RPMI7951 (cell line): ENCODE measurements around the gene E2F3. TPM values are rescaled to one million over a fixed set of nuclear protein-coding genes. Genes with fewer than 3 reads are reported as not detected.

ENCODE experiments used
- DNase-seq: peaks from one replicate; pipeline ENCODE4 v3.0.0-alpha.2; 2012; ENCODE audit warnings: low read depth
- total RNA-seq: library from RNA; depleted of rRNA; stranded (reverse); fragments of >200 nt; shearing (Covaris generic); gene quantifications from 2 replicates; pipeline ENCODE4 v1.2.3, GENCODE V29; 2014

E2F3 gene
- total RNA-seq, 1 experiment from 2014 or later, result 4.8 TPM

DNA sequence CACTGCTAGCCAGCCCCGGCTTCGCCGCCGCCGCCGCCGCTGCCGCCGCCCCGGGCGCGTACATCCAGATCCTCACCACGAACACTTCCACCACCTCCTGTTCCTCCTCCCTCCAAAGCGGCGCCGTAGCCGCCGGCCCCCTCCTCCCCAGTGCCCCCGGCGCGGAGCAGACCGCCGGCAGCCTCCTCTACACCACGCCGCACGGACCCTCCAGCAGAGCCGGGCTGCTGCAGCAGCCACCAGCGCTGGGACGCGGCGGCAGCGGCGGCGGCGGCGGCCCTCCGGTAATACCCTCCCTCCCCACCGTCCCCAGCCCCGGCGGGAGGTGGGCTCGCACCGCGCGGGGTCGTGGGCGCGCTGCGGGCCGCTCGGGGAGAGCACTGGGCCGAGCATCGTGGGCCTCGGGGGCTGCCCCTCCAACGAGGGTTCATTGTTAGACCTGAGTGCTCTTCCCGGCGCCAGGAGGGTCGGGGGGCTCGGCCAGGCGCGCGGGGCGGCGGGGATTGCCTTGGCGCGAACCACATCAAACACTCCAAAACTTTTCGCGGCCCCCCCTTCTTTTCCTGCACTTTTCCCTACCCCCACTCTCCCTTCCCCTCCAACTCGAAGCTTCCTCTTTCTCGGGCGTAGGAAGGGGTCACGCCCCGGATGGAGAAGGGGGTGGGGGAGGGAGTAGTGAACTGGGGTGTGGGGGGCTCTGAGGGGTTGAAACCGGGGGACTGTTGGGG, 827 bp downstream of the E2F3 start:
- peak; percentile 53 for DNase-seq

DNA sequence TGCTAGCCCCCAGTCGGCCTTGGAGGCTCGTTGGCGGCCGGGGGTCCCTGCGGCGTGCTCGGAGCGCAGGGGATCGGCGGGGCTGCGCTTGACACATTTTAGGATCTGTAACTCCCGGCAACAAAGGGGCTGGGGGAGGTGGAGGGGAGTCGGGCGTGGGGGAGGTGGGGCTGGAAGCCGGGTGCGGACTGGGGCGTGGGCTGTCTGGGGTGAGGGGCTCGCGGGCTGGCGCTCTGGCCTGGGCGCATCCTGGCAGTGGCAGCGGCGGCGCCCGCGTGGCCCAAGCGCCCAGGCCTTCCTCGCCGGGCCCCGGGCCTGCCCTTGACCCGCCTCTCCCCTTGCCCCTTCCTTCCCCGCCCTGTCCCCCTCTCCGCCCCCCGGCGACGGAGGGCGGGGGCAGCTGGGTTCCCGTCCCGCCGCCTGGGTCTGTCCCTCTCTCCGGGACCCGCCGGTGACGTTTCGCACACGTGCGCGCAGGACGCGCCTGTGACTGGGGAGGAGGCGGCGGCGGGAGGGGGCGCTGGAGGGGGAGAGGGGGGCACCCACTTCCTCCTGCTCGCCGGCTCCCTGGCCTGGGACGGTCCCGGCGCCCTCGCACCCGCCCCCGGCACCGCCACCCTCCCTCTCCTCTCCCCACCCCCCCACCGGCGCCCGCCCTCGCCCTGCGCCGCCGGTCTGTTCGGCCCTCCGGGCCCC, 1.5 kb downstream of the E2F3 start:
- peak; percentile 89 for DNase-seq

DNA sequence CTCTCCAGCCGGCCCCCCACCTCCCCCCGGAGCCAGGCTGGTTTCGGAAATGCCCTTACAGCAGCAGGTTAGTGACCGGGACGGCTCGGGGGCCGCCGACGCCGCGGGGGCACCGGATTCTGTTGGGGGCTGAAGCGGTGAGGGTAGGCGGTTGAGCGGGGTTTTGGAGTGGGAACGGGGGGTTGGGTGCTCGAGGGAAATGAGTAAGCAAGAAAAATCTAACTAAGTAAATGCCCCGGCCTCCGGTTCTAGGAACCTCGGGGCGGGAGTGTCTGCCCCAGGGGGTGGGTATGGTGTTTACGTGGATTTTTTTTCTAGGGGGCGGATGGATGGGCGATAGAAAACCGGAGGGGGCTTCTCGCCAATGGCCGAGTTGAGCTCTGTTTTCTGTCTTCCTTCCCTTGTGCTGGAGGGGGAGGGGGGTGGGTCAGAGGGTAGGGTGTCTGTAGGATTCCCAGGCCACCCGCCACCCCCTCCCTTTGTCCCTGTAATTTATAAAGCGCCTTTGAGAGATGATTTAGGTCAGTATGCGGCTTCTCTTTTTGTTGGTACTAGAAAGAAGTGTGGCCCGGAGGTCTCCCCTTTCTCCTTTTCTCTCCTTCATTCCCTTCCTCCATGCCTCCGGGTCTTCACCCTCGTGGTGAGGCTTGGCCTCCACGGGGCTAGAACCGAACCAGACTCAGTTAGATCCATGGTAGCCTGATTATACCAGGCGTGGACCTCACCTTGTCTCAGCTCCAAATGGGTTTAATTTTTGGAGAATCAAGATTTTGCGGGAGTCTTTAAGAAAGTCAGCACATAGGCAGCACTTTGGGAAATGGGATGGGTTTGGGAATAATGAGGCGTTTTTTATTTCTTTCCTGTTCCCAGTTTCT, 2.3 kb downstream of the E2F3 start:
- no peak for DNase-seq

DNA sequence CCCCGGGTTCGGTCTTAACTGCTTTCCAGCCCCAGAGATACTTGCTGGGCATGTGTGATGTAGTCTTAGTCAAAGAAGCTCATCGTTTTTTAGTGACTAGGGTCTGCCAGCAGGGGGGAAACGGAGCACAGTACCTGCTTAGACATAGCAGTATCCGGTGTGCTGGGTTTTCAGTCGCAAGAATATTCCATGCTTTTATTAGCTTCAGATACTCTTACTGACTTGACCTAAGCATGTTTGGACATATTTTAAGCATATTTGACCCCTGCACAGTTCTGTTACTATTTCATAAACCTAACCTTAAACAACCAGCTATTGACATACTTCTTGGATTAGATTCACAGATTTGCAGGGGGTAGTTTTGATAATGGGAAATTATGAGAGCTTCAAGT, 3.0 kb downstream of the E2F3 start:
- DNase-seq, result peak; percentile 69

DNA sequence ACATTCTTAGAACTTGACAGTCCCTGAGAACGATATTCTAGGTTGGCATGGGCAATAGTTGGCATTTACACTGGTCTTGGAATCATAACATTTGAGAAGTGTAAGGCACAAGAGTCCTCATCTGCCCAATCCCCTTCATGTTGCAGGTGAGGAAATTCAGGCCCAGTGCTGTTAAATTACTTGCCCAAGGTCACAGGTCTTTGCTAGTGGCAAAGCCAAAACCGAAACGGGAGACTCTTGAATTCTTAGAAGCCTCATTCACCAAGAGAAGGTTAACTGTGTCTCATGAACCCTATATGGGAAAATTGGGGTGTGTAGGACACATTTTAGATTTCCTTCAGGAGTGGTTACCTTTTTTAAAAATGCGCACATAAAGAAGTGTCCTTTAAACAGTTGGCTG, 7.2 kb downstream of the E2F3 start:
- DNase-seq, result no peak

DNA sequence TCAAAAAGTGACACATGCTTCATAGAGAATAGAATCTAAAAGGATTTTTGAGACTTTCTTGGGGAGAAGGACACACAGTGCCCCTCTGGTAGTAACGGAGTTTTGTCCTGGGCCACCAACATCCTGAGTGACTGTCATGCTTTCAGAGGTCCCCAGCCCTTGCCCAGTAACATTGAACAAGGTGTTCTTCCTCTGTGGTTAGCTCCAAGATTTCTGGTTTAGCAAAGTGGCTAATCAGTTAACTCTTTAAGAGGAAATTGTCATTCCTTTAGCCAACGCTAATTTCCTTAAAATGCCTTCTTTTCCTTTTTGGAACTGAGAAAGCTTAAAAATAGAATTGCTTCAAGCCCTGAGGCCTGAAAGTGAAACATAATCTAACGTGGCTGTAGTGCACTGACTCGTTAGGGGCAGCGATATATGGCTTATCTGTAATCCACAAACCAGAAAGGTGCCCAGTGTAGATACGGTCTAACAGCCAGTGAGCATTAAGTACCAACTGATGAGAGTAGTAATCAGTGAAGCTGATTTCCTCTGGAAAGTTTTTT, 7.8 kb downstream of the E2F3 start:
- DNase-seq, result peak; percentile 41

DNA sequence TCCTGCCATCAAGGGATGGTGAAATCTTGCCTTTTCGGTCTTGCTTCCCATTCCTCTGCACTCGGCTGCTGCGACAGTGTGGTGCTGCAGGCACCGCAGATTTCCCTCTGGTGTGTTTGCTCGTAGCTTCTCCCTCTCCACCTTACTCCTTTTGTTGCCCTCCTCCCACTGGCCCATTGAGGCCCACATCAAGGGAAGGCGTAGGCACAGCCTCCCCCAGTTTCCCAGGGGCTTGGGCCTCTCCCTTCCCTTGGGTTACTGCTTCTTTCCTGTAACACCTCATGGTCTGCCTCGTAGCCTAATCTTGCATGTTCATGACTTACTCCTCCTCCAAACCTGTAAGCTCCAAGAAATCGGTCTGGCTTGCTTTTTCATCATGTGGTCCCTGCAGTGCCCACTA, 9.9 kb downstream of the E2F3 start:
- DNase-seq, result no peak

DNA sequence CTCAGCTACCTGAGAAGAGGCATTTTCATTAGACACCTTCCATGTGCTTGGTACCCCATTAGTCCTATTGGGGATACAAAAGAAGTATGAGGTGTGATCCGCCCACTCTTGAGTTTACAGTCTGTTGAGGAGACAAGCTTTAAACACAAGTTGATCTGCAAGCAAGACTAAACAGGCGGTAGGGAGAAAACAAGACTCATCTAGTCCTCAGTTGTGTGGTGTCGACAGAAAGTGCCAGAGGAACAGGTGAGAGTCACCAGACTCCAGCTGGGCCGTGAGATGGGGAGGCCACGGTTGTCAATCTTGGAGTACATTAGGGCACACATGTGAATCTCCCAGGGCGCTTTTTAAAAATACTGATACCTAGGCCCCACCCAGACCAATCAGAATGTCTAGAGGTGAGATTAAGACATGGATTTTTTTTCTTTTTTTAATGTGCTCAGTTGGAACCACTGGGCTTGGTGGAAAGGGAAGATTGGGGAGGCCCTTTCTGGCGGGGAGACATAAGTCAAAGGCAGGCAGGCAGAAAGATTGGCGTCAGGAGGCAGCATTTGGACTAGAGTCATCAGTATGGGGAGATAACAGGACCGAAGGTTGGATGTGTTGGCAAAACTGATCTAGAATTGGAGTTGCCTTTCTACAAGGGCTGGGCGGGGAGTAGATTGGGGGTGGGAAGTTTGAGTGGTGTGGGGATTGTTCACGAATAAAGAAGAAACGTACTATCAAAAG, 10.4 kb downstream of the E2F3 start:
- DNase-seq, result no peak

DNA sequence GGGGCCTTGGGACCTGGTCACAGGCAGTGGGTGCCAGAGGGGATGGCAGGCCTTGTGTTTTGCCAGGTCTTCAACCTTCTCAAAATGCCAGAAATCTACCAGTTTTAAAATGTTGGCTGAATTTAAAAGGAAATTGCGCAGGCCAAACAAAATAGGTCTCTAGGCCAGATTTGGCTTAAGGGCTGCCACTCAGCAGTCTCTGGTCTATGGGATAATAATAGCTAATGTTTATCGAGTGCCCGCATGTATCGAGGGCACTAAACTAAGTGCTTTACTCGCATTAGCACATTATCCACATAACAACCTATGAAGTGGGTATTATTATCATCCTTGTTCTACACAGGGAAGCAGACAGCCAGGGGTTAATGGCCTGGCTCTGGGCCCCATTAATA, 11.0 kb downstream of the E2F3 start:
- DNase-seq, result no peak

DNA sequence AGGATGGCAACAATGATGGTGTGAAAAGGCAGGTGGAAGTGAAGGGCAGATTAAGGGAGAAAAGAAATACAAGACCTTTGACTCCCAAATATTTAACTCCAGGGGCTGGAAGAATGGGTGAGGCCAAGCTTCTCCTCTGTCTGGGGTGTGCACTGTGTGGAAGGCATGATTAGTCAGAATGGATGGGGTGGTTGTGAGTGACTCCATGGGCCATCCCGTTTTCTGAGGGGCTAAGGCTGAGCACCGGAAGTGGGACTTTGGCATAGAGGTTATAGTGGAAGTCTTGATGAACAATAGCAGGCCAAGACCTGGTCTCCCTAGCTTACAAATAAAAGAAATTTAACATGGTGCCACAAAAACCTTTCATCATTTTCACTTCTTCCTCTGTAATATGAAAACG, 12.1 kb downstream of the E2F3 start:
- DNase-seq, result no peak

DNA sequence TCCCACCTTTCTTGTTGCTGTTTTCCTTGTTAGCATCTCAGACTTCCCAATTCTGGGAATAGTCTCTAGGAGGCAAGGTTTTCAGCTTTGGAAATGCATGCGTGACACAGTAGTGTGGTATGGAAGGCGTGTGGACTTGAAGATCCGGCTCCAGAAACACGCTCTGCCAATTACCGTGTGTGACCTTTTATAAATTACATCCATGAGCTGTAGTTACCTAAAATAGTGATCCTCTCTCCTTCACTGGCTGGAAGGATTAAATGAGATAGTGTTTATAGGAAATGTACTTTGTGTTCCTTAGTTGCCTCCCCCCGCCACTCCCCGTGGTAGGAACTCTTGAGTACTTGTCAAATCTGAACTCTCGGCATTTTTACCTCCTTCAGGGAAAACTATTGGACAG, 13.0 kb downstream of the E2F3 start:
- no peak for DNase-seq

DNA sequence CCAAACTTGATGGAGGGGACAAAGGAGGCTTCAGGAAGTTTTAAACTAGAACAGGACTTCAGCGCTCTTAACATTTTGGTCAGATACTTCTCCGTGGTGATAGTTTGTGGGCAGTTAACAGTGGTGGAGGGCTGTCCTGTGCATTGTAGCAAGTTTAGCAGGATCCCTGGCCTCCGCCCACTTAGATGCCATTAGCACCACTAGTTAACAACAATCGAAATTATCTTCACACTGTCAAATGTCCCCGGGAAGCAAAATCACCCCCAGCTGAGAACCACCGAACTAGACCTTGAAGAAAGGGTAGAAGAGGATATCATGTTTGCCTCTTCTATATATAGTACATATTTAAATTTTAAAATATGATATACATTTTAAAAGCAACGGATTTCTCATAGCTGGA, 13.6 kb downstream of the E2F3 start:
- DNase-seq, result no peak

DNA sequence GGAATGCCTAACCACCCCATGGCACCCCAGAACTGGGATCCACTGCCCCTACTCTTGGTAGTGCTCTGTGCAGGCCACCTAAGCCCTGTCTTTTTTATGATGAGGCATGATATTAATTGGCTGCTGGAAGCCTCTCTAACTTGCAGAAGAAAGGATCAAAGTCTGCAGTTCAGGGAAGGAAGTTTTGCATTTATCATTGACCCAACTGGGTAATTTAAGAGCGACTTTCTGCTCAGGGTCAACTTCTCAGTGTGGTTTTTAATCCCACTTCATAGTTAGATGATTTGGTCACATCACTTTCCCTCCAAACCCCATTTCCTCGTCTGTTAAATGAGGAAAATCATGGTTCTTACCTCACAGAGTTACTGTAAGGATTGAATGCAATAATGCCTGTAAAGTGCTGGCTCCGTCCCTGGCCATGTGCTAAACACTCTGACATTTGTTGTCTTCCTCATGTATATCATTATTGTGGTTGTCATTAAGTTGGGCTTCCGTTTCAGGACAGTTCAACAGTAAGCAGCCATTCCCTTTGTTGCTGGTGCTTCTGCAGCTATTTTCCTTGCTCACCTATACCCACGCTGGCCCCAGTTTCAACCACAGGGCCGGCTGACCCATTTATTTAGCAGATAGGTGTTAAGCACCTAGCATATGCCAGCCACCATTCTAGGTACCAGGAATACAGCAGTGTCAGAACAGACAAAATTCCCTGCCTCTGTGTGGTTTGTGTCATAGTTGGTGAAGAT, 14.2 kb downstream of the E2F3 start:
- DNase-seq, result no peak

DNA sequence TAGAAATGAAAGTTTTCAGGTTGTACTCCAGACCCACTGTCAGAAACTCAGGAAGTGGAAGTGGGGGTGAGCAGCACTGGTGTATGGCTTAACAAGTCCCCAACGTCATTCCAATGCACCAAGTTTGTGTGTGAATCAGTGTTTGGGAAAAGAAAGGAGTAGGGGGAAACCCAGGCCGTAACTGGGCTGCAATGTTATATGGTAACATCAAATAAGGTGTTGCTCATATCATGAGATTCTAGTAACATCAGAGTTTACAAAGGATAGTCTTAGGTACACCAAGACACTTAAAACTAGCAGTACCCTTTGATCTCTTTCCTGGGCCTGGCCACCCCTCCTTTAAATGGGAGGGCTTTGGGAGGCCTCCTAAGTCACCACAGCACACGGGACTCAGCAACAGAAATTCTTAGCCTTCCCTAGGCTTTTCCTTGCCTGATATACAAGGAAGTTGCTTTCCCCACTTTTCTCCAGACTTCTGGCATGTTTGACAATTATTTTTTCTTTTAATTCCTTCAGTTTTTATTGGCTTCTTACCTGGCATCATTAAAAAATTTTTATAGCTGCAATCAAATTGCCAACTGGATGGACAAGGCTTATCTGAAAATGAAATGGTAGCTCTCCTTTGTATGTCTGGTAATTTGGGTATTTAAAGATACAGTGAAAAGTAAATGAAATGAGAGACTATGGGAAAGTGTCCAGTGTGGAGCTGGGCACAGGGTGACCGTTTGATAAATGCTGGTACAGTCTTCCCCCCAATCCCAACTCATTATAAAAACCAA, 15.1 kb downstream of the E2F3 start:
- DNase-seq, result no peak

DNA sequence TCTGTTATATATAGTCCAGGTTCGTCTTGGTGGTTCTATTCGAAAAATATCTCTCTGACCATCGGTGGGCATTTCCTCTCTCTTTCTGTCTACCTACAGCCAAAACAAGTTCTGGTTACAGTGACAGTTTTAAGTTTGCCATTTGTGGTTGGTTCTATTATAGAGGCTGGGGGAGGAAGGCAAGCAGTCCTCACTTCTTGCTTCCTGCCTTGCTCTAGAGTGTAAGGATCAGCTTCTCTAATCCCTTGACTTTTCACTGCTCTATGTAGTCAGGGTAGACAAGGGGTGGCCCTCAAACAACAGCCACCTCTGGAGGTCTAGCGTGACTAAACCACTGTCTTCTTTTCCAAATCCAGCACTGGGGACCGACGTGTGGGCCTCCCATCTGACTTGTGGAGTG, 16.1 kb downstream of the E2F3 start:
- no peak for DNase-seq

DNA sequence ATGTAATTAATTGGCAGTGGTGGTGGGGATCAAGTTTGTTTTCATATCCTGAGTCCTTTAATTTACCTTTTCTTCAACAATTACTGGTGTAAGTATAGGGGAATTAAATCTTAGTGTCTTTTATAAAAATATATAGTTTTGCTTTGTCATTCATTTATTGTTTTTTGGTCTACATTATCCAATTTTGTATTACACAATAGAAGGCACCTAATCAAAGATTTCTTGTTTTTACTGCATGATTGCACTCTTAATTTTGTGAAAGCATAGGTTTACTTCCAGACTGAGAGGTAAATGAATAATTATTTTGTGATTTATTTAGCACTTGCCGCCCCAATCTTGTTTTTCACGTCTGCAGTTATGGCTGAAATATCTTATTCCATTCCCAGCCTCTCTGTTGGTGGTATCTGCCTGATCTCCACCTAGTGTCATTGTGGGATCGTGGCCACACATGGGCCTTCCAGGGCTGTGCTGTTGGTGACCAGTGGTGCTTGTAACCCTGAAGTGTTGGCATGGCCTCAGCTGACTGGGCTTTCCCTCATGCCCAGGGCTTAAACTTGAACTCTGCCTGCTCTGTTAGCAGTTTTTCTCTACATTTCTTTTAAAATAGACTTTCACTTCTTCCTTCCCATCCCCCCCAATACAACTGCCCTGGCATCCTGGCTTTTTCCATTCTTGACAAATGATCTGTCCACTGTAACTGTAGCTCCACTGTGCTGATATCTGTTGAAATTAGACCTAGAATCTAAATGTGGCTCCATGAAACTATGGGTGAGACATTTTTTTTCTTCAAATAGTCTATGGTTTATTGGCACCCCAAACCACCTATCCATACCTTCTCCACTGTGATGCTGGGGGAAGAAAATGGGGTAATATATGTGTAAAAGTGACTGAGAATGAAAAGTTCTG, 24.8 kb downstream of the E2F3 start:
- no peak for DNase-seq

DNA sequence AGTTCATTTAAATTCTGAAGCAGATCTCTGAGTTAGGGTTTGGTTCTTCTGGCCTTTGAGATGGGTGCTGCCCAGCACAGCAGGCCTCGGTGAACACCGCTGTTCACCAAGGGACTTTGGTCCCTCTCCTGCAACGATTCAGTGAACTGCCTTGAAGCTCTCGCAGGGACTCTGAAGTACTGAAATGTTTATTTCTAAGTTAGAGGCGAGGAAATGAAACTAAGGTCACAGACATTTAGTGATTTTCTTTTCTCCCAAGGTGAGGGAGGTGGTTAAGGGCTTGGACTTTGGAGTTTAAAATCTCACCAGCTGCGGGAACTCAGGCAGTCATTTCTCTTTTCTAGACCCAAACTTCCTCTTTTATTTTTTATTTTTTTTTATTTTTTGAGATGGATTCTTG, 26.2 kb downstream of the E2F3 start:
- DNase-seq, result no peak

DNA sequence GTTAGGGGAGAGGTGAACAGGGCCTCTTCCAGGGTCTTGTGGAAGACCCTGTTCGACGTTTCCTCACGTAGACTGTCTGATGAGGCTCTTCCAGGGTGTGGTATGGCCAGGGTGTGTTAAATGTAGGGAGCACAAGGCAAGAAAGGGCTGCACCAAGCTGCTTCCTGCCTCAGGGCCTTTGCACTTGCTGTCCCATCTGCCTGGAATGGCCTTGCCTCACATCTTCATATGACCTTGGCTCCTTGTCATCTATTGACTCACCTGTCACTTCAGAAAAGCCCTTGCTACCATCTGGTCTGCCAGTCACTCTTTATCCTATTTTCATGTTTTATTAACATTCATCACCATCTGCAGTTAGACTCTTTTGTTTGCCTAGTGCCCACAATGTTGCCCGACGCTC, 31.0 kb downstream of the E2F3 start:
- no peak for DNase-seq

DNA sequence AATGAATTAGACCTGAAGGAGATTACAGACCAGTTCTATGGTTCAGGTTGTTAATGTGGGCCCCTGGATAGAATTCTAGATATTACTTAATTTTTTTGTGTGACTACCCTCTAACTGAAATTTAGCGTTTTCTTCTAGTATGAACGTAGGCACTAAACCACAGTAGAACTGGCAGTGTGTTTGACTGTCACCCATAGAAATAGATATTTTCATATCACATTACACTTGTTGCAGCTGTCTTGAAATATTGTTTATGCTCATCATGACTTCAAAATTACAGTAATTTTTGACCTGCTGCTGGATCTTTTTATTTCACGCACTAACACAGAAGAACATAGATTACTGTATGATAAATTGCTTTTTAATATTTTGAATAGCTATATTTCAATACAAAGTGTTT, 31.6 kb downstream of the E2F3 start:
- no peak for DNase-seq
